Vagina (tissue), 2 donors: ENCODE measurements around the gene HYDIN. TPM values are rescaled to one million over a fixed set of nuclear protein-coding genes. Genes with fewer than 3 reads are reported as not detected.

Source experiments
- DNase-seq, 2 donors: peaks; one replicate each; pipeline ENCODE4 v3.0.0-alpha.2; 2017; ENCODE audit errors: extremely low spot score in 2 of 2
- H3K27ac ChIP-seq: fragments of 200-600 bp; sonication (generic); one replicate; pipeline ENCODE4 v1.5.1; 2019
- H3K27me3 ChIP-seq: fragments of 200-600 bp; sonication (generic); one replicate; pipeline ENCODE4 v1.5.1; 2019
- H3K36me3 ChIP-seq, 2 donors: fragments of 200-600 bp; sonication (generic); one replicate each; pipeline ENCODE4 v1.5.1; 2017 to 2019
- H3K4me1 ChIP-seq: fragments of 200-600 bp; sonication (generic); one replicate; pipeline ENCODE4 v1.5.1; 2019
- H3K4me3 ChIP-seq, 2 donors: fragments of 200-600 bp; sonication (generic); 1 replicate in 1 of 2; 2 replicates in 1 of 2; pipeline ENCODE4 v1.5.1; 2016 to 2019
- H3K9me3 ChIP-seq: fragments of 200-600 bp; sonication (generic); one replicate; pipeline ENCODE4 v1.5.1; 2019
- CTCF ChIP-seq, 3 experiments: fragments of 450-650 bp in 2 of 3; fragments of 200-600 bp in 1 of 3; sonication (generic) in 1 of 3; IDR thresholded peaks; one replicate each; pipeline ENCODE4 v1.5.1; 2017 to 2019; ENCODE audit warnings: antibody characterized with exemption in 3 of 3, mild to moderate bottlenecking in 2 of 3, moderate library complexity in 2 of 3
- POLR2A ChIP-seq, 2 donors: fragments of 450-650 bp; IDR thresholded peaks; one replicate each; pipeline ENCODE4 v1.6.1; 2017; ENCODE audit warnings: antibody characterized with exemption in 2 of 2, mild to moderate bottlenecking in 2 of 2, moderate library complexity in 2 of 2
- POLR2AphosphoS5 ChIP-seq, 2 donors: sonication (generic); formaldehyde crosslinking; IDR thresholded peaks; one replicate each; pipeline ENCODE4 v1.9.0; 2017; ENCODE audit warnings: antibody characterized with exemption in 2 of 2, mild to moderate bottlenecking in 2 of 2, low read depth in 1 of 2; ENCODE audit not compliant: insufficient read depth in 1 of 2
- intact Hi-C: fragments of 100-400 bp; cut with DNase I; formaldehyde crosslinking; loops from one replicate; pipeline ENCODE4 v1.15.1; 2023
- total RNA-seq: library from RNA; depleted of rRNA; stranded (reverse); fragments of >200 nt; gene quantifications from one replicate; pipeline ENCODE4 v1.2.3, GENCODE V29; 2016

HYDIN gene
- total RNA-seq, 1 donor from 2014 or later = not detected

GRCh38 chr16:71255721-71256120 lies 25.2 kb upstream of the HYDIN start:
- H3K27me3 ChIP-seq = no peaks in the 10 kb centered on the region
- no peak for DNase-seq
- H3K27ac ChIP-seq = no peak overlapping the region
- no peak overlapping the region for H3K4me3 ChIP-seq
- no peaks in the 10 kb centered on the region for H3K36me3 ChIP-seq
- TF ChIP-seq POLR2A (IDR thresholded peaks at IDR 0.05) = no peak
- no peak for TF ChIP-seq CTCF (IDR thresholded peaks at IDR 0.05)
- no peak for TF ChIP-seq POLR2AphosphoS5 (IDR thresholded peaks at IDR 0.05; ENCODE audit: insufficient read depth in 1 of 2, low read depth in 1 of 2)
- intact Hi-C loops = no loop called here
- H3K4me1 ChIP-seq = peaks cover 2% of the 10 kb centered on the region
- H3K9me3 ChIP-seq = no peaks in the 10 kb centered on the region

- Histone ChIP-seq H3K4me1 (peaks cover 7% of the 10 kb centered on the region), H3K36me3 (no peaks in the 10 kb centered on the region), H3K27me3 (no peaks in the 10 kb centered on the region), H3K4me3 (no peak overlapping the region), H3K27ac (no peak overlapping the region), H3K9me3 (no peaks in the 10 kb centered on the region)
- DNase-seq = no peak
- no peak for TF ChIP-seq CTCF (IDR thresholded peaks at IDR 0.05)
- TF ChIP-seq POLR2A (IDR thresholded peaks at IDR 0.05) = no peak
- no peak for TF ChIP-seq POLR2AphosphoS5 (IDR thresholded peaks at IDR 0.05; ENCODE audit: insufficient read depth in 1 of 2, low read depth in 1 of 2)
- intact Hi-C loops = no loop called here
These were observed 24.5 kb upstream of the HYDIN start for GRCh38 chr16:71254832-71255525.

GRCh38 chr16:71250461-71251235 lies 20.1 kb upstream of the HYDIN start:
- H3K27me3 ChIP-seq = no peaks in the 10 kb centered on the region
- intact Hi-C loops = no loop called here
- no peak for DNase-seq
- H3K9me3 ChIP-seq = no peaks in the 10 kb centered on the region
- no peaks in the 10 kb centered on the region for H3K36me3 ChIP-seq
- H3K27ac ChIP-seq = no peak overlapping the region
- TF ChIP-seq POLR2A (IDR thresholded peaks at IDR 0.05) (no peak), POLR2AphosphoS5 (IDR thresholded peaks at IDR 0.05; ENCODE audit: insufficient read depth in 1 of 2, low read depth in 1 of 2) (no peak), CTCF (IDR thresholded peaks at IDR 0.05) (no peak)
- H3K4me1 ChIP-seq = peaks cover 7% of the 10 kb centered on the region
- H3K4me3 ChIP-seq = no peak overlapping the region

- DNase-seq = no peak
- H3K36me3 ChIP-seq = no peaks in the 10 kb centered on the region
- no peak overlapping the region for H3K4me3 ChIP-seq
- H3K9me3 ChIP-seq = no peaks in the 10 kb centered on the region
- no peaks in the 10 kb centered on the region for H3K27me3 ChIP-seq
- intact Hi-C loops = no loop called here
- H3K27ac ChIP-seq = no peak overlapping the region
- peaks cover 7% of the 10 kb centered on the region for H3K4me1 ChIP-seq
- TF ChIP-seq POLR2A (IDR thresholded peaks at IDR 0.05) (no peak), POLR2AphosphoS5 (IDR thresholded peaks at IDR 0.05; ENCODE audit: insufficient read depth in 1 of 2, low read depth in 1 of 2) (no peak), CTCF (IDR thresholded peaks at IDR 0.05) (no peak)
These were observed 18.9 kb upstream of the HYDIN start for GRCh38 chr16:71249399-71249798.

- Histone ChIP-seq H3K4me1 (peaks cover 7% of the 10 kb centered on the region), H3K27me3 (no peaks in the 10 kb centered on the region), H3K9me3 (no peaks in the 10 kb centered on the region), H3K4me3 (no peak overlapping the region), H3K27ac (no peak overlapping the region), H3K36me3 (no peaks in the 10 kb centered on the region)
- intact Hi-C loops = no loop called here
- TF ChIP-seq POLR2AphosphoS5 (IDR thresholded peaks at IDR 0.05; ENCODE audit: insufficient read depth in 1 of 2, low read depth in 1 of 2) = no peak
- no peak for DNase-seq
These were observed 17.0 kb upstream of the HYDIN start for GRCh38 chr16:71247478-71247877.
